ENCODE measurements around the gene ANKHD1.

ANKHD1 gene

DNA sequence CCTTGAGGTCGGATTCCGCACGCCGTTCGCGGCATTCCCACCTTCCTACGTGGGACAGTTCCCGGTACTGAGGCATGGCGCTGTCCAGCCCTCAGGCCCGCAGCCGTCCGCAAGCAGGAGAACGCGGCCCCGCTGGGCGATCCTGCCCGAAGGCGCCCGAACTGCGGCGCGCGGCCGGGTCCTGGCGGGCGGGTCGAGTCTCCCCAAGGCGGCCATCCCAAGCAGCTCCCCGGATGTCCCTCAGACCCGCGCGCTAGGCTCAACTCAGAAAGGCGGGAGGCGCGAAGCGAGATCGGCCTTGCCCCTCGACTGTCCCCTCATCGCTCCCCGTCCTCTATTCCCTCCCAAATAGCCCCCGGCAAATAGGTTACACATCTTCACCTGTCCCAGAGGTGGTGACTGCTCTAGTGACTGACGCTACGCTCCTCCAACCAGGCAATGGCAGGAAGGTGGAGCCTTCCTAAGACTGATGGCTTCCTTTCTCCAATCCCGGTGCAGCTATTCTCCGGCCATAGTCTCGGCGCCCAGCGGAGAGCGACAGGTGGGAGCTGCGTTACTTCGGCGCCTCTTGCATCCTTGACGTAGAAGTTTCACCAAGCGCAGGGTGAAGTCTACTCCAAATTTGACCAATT lies 787 bp upstream of the ANKHD1 start (continued):
- TF ChIP-seq, protein P1, sequence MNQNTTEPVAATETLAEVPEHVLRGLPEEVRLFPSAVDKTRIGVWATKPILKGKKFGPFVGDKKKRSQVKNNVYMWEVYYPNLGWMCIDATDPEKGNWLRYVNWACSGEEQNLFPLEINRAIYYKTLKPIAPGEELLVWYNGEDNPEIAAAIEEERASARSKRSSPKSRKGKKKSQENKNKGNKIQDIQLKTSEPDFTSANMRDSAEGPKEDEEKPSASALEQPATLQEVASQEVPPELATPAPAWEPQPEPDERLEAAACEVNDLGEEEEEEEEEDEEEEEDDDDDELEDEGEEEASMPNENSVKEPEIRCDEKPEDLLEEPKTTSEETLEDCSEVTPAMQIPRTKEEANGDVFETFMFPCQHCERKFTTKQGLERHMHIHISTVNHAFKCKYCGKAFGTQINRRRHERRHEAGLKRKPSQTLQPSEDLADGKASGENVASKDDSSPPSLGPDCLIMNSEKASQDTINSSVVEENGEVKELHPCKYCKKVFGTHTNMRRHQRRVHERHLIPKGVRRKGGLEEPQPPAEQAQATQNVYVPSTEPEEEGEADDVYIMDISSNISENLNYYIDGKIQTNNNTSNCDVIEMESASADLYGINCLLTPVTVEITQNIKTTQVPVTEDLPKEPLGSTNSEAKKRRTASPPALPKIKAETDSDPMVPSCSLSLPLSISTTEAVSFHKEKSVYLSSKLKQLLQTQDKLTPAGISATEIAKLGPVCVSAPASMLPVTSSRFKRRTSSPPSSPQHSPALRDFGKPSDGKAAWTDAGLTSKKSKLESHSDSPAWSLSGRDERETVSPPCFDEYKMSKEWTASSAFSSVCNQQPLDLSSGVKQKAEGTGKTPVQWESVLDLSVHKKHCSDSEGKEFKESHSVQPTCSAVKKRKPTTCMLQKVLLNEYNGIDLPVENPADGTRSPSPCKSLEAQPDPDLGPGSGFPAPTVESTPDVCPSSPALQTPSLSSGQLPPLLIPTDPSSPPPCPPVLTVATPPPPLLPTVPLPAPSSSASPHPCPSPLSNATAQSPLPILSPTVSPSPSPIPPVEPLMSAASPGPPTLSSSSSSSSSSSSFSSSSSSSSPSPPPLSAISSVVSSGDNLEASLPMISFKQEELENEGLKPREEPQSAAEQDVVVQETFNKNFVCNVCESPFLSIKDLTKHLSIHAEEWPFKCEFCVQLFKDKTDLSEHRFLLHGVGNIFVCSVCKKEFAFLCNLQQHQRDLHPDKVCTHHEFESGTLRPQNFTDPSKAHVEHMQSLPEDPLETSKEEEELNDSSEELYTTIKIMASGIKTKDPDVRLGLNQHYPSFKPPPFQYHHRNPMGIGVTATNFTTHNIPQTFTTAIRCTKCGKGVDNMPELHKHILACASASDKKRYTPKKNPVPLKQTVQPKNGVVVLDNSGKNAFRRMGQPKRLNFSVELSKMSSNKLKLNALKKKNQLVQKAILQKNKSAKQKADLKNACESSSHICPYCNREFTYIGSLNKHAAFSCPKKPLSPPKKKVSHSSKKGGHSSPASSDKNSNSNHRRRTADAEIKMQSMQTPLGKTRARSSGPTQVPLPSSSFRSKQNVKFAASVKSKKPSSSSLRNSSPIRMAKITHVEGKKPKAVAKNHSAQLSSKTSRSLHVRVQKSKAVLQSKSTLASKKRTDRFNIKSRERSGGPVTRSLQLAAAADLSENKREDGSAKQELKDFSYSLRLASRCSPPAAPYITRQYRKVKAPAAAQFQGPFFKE (tag by site-specific recombination; IDR thresholded peaks at IDR 0.05; ENCODE audit: borderline replicate concordance): no peak
- TF ChIP-seq TCF7L2 (IDR thresholded peaks at IDR 0.05; ENCODE audit: borderline replicate concordance, low read depth, low read length) (no peak), ZNF837 (tag by site-specific recombination; IDR thresholded peaks at IDR 0.05) (no peak), ZNF335 (tag by site-specific recombination; conservative IDR thresholded peaks at IDR 0.05) (peak; percentile 91), ZNF239 (tag by site-specific recombination; IDR thresholded peaks at IDR 0.05) (no peak), ZSCAN16 (tag by site-specific recombination; IDR thresholded peaks at IDR 0.05) (peak; percentile 39; the same call in 1 of the 2 replicates), ZNF555 (tag by site-specific recombination; conservative IDR thresholded peaks at IDR 0.05) (no peak), HOXD13 (CRISPR knock-in tag; IDR thresholded peaks at IDR 0.05; ENCODE audit: borderline replicate concordance) (no peak), REPIN1 (tag by site-specific recombination; IDR thresholded peaks at IDR 0.05; ENCODE audit: low read depth) (no peak), ZSCAN30 (tag by site-specific recombination; IDR thresholded peaks at IDR 0.05) (peak; percentile 68; the same call in 1 of the 2 replicates), ZNF311 (tag by site-specific recombination; IDR thresholded peaks at IDR 0.05; ENCODE audit: borderline replicate concordance) (no peak), ZNF416 (tag by site-specific recombination; IDR thresholded peaks at IDR 0.05) (no peak), KLF8 (tag by site-specific recombination; IDR thresholded peaks at IDR 0.05) (no peak; the same call in 1 of the 2 replicates), ZNF549 (tag by site-specific recombination; IDR thresholded peaks at IDR 0.05) (no peak), GLI4 (tag by site-specific recombination; IDR thresholded peaks at IDR 0.05) (peak; percentile 84; the same call in 1 of the 2 replicates), ZNF621 (tag by site-specific recombination; IDR thresholded peaks at IDR 0.05) (no peak), ZNF140 (tag by site-specific recombination; IDR thresholded peaks at IDR 0.05) (no peak), ZNF174 (tag by site-specific recombination; IDR thresholded peaks at IDR 0.05) (no peak), SCRT2 (tag by site-specific recombination; IDR thresholded peaks at IDR 0.05) (peak; percentile 99), PRDM1 (tag by site-specific recombination; IDR thresholded peaks at IDR 0.05) (no peak), ZNF843 (tag by site-specific recombination; IDR thresholded peaks at IDR 0.05) (peak; percentile 61; the same call in 1 of the 2 replicates), ZNF514 (tag by site-specific recombination; IDR thresholded peaks at IDR 0.05) (no peak), HOXC10 (CRISPR knock-in tag; IDR thresholded peaks at IDR 0.05) (no peak; the same call in 1 of the 2 replicates), ZNF169 (tag by site-specific recombination; IDR thresholded peaks at IDR 0.05) (no peak), ZNF155 (tag by site-specific recombination; IDR thresholded peaks at IDR 0.05) (no peak), ZNF184 (tag by site-specific recombination; IDR thresholded peaks at IDR 0.05) (no peak; the same call in 1 of the 2 replicates)
- TF ChIP-seq, protein P2, sequence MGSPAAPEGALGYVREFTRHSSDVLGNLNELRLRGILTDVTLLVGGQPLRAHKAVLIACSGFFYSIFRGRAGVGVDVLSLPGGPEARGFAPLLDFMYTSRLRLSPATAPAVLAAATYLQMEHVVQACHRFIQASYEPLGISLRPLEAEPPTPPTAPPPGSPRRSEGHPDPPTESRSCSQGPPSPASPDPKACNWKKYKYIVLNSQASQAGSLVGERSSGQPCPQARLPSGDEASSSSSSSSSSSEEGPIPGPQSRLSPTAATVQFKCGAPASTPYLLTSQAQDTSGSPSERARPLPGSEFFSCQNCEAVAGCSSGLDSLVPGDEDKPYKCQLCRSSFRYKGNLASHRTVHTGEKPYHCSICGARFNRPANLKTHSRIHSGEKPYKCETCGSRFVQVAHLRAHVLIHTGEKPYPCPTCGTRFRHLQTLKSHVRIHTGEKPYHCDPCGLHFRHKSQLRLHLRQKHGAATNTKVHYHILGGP (tag by site-specific recombination; IDR thresholded peaks at IDR 0.05): no peak
- TF ChIP-seq, protein P3, sequence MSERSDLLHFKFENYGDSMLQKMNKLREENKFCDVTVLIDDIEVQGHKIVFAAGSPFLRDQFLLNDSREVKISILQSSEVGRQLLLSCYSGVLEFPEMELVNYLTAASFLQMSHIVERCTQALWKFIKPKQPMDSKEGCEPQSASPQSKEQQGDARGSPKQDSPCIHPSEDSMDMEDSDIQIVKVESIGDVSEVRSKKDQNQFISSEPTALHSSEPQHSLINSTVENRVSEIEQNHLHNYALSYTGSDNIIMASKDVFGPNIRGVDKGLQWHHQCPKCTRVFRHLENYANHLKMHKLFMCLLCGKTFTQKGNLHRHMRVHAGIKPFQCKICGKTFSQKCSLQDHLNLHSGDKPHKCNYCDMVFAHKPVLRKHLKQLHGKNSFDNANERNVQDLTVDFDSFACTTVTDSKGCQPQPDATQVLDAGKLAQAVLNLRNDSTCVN (tag by site-specific recombination; optimal IDR thresholded peaks at IDR 0.05): peak; percentile 96
- TF ChIP-seq, protein P4, sequence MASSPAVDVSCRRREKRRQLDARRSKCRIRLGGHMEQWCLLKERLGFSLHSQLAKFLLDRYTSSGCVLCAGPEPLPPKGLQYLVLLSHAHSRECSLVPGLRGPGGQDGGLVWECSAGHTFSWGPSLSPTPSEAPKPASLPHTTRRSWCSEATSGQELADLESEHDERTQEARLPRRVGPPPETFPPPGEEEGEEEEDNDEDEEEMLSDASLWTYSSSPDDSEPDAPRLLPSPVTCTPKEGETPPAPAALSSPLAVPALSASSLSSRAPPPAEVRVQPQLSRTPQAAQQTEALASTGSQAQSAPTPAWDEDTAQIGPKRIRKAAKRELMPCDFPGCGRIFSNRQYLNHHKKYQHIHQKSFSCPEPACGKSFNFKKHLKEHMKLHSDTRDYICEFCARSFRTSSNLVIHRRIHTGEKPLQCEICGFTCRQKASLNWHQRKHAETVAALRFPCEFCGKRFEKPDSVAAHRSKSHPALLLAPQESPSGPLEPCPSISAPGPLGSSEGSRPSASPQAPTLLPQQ (tag by site-specific recombination; IDR thresholded peaks at IDR 0.05): peak; percentile 84
- TF ChIP-seq, protein P5, sequence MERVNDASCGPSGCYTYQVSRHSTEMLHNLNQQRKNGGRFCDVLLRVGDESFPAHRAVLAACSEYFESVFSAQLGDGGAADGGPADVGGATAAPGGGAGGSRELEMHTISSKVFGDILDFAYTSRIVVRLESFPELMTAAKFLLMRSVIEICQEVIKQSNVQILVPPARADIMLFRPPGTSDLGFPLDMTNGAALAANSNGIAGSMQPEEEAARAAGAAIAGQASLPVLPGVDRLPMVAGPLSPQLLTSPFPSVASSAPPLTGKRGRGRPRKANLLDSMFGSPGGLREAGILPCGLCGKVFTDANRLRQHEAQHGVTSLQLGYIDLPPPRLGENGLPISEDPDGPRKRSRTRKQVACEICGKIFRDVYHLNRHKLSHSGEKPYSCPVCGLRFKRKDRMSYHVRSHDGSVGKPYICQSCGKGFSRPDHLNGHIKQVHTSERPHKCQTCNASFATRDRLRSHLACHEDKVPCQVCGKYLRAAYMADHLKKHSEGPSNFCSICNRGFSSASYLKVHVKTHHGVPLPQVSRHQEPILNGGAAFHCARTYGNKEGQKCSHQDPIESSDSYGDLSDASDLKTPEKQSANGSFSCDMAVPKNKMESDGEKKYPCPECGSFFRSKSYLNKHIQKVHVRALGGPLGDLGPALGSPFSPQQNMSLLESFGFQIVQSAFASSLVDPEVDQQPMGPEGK (tag by site-specific recombination; IDR thresholded peaks at IDR 0.05): peak; percentile 97

Measured in HEK293 (cell line).